22Rv1 (cell line): ENCODE results near the gene MDK.

Source experiments
- ZFX ChIP-seq: fragments of 450-650 bp; IDR thresholded peaks from 2 replicates; pipeline ENCODE4 v1.6.1; 2017; ENCODE audit warnings: antibody characterized with exemption, borderline replicate concordance
- TF ChIP-seq, protein P1 (sequence below): fragments of 450-650 bp; IDR thresholded peaks from 2 replicates; pipeline ENCODE4 v1.5.1; 2017; ENCODE audit warnings: mild to moderate bottlenecking

GRCh38 chr11:46392421-46393230 lies 11.2 kb downstream of the MDK start:
- TF ChIP-seq, protein P1, sequence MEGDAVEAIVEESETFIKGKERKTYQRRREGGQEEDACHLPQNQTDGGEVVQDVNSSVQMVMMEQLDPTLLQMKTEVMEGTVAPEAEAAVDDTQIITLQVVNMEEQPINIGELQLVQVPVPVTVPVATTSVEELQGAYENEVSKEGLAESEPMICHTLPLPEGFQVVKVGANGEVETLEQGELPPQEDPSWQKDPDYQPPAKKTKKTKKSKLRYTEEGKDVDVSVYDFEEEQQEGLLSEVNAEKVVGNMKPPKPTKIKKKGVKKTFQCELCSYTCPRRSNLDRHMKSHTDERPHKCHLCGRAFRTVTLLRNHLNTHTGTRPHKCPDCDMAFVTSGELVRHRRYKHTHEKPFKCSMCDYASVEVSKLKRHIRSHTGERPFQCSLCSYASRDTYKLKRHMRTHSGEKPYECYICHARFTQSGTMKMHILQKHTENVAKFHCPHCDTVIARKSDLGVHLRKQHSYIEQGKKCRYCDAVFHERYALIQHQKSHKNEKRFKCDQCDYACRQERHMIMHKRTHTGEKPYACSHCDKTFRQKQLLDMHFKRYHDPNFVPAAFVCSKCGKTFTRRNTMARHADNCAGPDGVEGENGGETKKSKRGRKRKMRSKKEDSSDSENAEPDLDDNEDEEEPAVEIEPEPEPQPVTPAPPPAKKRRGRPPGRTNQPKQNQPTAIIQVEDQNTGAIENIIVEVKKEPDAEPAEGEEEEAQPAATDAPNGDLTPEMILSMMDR = no peak
- no peak for TF ChIP-seq ZFX
